ENCODE results near the gene ACTR2.
"Not testable (repeated sequence)": the region's sequence is repeated elsewhere in the genome, so short reads cannot be mapped to it uniquely, and the experiment has no call there.

DNA sequence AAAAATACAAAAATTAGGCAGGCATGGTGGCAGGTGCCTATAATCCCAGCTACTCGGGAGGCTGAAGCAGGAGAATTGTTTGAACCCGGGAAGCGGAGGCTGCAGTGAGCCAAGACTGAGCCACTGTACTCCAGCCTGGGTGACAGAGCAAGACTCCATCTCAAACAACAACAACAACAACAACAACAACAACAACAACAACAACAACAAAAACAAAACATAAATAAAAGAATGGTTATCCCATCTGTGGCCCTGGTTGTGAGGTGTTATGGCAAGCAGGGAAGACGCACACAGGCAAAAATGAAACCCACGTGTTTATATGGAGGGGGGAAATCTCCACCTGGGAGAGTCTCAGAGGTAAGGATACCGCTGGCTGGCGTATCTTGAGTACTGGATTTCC lies 89.7 kb downstream of the ACTR2 start:
- not testable (repeated sequence) for TF ChIP-seq CTCF (conservative IDR thresholded peaks at IDR 0.05 in 1 of 2, IDR thresholded peaks at IDR 0.05 in 1 of 2; ENCODE audit: extremely low read depth in 1 of 2, insufficient read depth in 1 of 2, low read depth in 1 of 2, low read length in 2 of 2); EZH2 (IDR thresholded peaks at IDR 0.05; ENCODE audit: borderline replicate concordance, low read length)

All from mammary epithelial cell (primary cell).